MCF 10A (cell line): ENCODE measurements around the gene TEX51. TPM values are rescaled to one million over a fixed set of nuclear protein-coding genes. Genes with fewer than 3 reads are reported as not detected.

Experiments used
- BruUV-seq: library from RNA; stranded (reverse); fragments of 400-500 nt; replicated peaks from 2 replicates; lab custom pipeline; 2021; lab: Mats Ljungman, UMichigan
- CTCF ChIA-PET: fragments of 300-600 bp; sonication (Branson Sonifier 250); formaldehyde crosslinking; extraction: SDS; loops from one replicate; lab custom pipeline; 2021; ENCODE audit warnings: antibody characterized with exemption, inconsistent platforms; lab: Yijun Ruan, JAX
- POLR2A ChIA-PET: fragments of 300-600, 350-650 bp; sonication (Branson Sonifier 250); formaldehyde crosslinking; extraction: SDS; loops from one replicate; lab custom pipeline; 2020; ENCODE audit warnings: antibody characterized with exemption, inconsistent platforms; lab: Yijun Ruan, JAX
- DNase-seq: peaks from one replicate; pipeline ENCODE4 v3.0.0-alpha.2; 2018; ENCODE audit not compliant: unreplicated experiment
- H3K27ac Mint-ChIP-seq: one replicate; pipeline ENCODE4 v1.8.0; 2022; ENCODE audit warnings: mild to moderate bottlenecking, low read depth, mixed read lengths; ENCODE audit not compliant: unreplicated experiment
- H3K27me3 Mint-ChIP-seq: one replicate; pipeline ENCODE4 v1.8.0; 2022; ENCODE audit warnings: mixed read lengths; ENCODE audit not compliant: insufficient read depth, unreplicated experiment
- H3K36me3 Mint-ChIP-seq: one replicate; pipeline ENCODE4 v1.8.0; 2022; ENCODE audit warnings: mild to moderate bottlenecking, moderate library complexity, mixed read lengths; ENCODE audit not compliant: insufficient read depth, unreplicated experiment
- H3K4me1 Mint-ChIP-seq: one replicate; pipeline ENCODE4 v1.8.0; 2022; ENCODE audit warnings: mixed read lengths; ENCODE audit not compliant: insufficient read depth, unreplicated experiment
- H3K4me3 Mint-ChIP-seq: one replicate; pipeline ENCODE4 v1.8.0; 2022; ENCODE audit warnings: mild to moderate bottlenecking, moderate library complexity, mixed read lengths; ENCODE audit not compliant: unreplicated experiment
- H3K9me3 Mint-ChIP-seq: one replicate; pipeline ENCODE4 v1.8.0; 2022; ENCODE audit warnings: mixed read lengths; ENCODE audit not compliant: unreplicated experiment
- intact Hi-C: fragments of 100-400 bp; cut with micrococcal nuclease; formaldehyde crosslinking; loops from 2 replicates; pipeline ENCODE4 v1.14.1; 2022
- total RNA-seq: library from RNA; stranded (reverse); gene quantifications from 2 replicates; pipeline ENCODE4 v1.2.3, GENCODE V29; 2022
- TF ChIP-seq, protein P1 (sequence below): fragments of 200-600 bp; IDR thresholded peaks from one replicate; pipeline ENCODE4 v1.8.0; 2022; ENCODE audit warnings: antibody characterized with exemption, mild to moderate bottlenecking; ENCODE audit not compliant: unreplicated experiment

TEX51 gene
- total RNA-seq, 1 experiment from 2014 or later = not detected

DNA sequence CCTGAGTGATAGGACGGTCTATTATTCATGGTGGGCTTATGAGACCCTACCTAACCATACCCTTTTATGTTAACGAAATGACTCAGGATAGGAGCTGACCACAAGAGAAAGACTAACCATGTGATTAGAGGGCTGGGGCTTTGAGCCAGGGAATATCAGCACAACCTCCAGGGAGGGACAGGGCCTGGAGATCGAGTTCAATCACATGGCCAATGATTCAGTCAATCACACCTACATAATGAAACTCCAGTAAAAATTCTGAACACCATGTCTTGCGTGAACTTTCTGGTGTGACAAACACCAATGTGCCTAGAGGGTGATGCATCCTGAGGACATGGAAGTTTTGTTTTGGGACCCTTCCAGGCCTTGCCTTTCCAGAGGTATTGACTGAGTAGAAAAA is 2.2 kb upstream of the TEX51 start:
- H3K4me1 Mint-ChIP-seq = no peaks in the 10 kb centered on the region
- peaks cover 6% of the 10 kb centered on the region for H3K36me3 Mint-ChIP-seq
- no peak overlapping the region for H3K4me3 Mint-ChIP-seq
- TF ChIP-seq, protein P1, sequence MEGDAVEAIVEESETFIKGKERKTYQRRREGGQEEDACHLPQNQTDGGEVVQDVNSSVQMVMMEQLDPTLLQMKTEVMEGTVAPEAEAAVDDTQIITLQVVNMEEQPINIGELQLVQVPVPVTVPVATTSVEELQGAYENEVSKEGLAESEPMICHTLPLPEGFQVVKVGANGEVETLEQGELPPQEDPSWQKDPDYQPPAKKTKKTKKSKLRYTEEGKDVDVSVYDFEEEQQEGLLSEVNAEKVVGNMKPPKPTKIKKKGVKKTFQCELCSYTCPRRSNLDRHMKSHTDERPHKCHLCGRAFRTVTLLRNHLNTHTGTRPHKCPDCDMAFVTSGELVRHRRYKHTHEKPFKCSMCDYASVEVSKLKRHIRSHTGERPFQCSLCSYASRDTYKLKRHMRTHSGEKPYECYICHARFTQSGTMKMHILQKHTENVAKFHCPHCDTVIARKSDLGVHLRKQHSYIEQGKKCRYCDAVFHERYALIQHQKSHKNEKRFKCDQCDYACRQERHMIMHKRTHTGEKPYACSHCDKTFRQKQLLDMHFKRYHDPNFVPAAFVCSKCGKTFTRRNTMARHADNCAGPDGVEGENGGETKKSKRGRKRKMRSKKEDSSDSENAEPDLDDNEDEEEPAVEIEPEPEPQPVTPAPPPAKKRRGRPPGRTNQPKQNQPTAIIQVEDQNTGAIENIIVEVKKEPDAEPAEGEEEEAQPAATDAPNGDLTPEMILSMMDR = no peak
- ChIA-PET POLR2A (no interaction called here), CTCF (no interaction called here)
- H3K27me3 Mint-ChIP-seq = peaks cover 25% of the 10 kb centered on the region
- no peak for DNase-seq
- intact Hi-C loops = no loop called here
- no peak overlapping the region for H3K27ac Mint-ChIP-seq
- peaks cover 9% of the 10 kb centered on the region for H3K9me3 Mint-ChIP-seq
- BruUV-seq = no TSS peak

DNA sequence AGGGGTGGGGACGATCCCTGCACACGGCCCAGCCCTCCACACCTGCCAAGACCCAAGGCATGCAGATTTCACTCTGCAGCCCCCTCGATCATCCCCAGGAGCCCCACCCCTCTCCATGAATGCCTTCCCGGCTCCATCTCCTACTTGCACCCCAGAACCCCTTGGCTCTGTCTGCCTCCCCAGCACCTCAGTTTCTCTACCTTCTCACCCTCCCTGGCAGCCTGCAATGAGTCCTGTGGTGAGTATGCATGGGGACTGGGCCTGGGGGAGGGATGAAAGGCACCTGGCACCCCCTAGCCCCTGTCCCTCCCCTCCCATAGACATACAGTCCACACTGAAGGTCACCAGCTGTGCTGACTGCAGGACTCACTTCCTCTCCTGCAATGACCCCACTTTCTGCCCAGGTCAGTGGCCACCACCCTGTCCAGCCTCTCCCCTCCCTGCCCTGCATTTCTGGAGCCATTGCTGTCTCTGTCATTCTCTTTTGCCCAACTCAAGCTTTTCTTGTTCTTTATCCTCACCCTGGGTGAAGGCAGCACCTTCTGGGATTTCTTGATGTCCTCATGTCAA is 1.0 kb downstream of the TEX51 start:
- TF ChIP-seq, protein P1 = no peak
- H3K27me3 Mint-ChIP-seq = peaks cover 23% of the 10 kb centered on the region
- H3K36me3 Mint-ChIP-seq = no peaks in the 10 kb centered on the region
- CTCF ChIA-PET = no interaction called here
- intact Hi-C loops = no loop called here
- DNase-seq = no peak
- POLR2A ChIA-PET = no interaction called here
- H3K4me1 Mint-ChIP-seq = no peaks in the 10 kb centered on the region
- peaks cover 17% of the 10 kb centered on the region for H3K9me3 Mint-ChIP-seq
- H3K4me3 Mint-ChIP-seq = no peak overlapping the region
- BruUV-seq = no TSS peak
- no peak overlapping the region for H3K27ac Mint-ChIP-seq

DNA sequence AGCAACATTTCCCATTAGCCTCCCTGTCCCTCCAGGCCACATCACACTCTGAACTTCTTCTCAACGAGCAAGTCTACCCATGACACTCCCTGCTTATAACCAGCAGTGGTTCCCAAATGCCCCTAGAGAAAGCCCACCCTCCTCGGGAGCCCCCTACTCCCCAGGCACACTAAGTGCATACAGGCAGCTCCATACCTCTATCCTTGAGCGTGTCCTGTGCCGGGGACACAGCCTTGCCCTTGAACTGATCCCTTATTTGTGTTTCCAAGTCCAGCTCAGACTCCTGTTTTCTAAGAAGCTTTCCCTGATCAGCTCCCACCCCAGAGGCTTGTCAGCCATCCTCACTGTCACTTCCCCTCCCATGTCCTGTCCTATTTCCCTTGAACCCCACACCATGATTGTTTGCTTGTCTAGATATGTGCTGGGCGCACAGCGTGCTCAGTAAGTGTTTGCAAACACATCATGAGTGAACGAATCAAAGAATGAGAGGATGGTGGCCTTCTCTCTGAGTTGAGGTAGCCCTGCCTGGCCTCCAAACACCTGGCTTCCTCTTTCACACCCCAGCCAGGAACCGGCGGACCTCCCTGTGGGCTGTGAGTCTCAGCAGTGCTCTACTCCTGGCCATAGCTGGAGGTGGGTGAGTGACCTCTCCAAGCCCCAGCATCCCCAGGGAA is 2.1 kb downstream of the TEX51 start:
- TF ChIP-seq, protein P1 = no peak
- intact Hi-C loops = no loop called here
- POLR2A ChIA-PET = interaction anchor here (0.7 kb wide), 1 partner anchor 278 kb away, joined by 3 read pairs; no protein-coding TSS in a partner anchor
- peaks cover 16% of the 10 kb centered on the region for H3K27me3 Mint-ChIP-seq
- H3K4me1 Mint-ChIP-seq = no peaks in the 10 kb centered on the region
- H3K27ac Mint-ChIP-seq = no peak overlapping the region
- no peaks in the 10 kb centered on the region for H3K36me3 Mint-ChIP-seq
- CTCF ChIA-PET = no interaction called here
- H3K9me3 Mint-ChIP-seq = peaks cover 17% of the 10 kb centered on the region
- no peak overlapping the region for H3K4me3 Mint-ChIP-seq
- BruUV-seq = no TSS peak
- DNase-seq = no peak

DNA sequence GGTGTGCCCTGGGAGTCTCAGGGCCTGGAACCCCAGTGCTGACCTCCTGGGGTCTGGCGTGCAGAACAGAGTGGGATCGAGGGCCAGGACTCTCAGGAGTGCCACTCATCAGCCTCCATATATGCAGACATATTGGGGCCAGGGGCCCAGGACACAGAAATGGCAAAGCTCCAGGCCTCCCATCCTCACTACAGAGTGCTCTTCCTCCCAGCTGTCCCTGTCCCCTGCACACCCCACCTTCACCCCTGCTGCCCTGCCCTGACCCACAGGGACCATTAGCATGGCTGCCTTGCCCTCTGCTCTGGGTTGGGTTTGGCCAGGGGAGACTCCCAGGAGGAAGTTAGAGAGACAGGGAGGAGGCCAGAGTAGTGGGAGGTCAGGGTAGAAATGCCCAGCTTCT is 2.8 kb downstream of the TEX51 start:
- DNase-seq = no peak
- Mint-ChIP-seq H3K9me3 (peaks cover 17% of the 10 kb centered on the region), H3K27me3 (peaks cover 23% of the 10 kb centered on the region), H3K4me3 (no peak overlapping the region), H3K4me1 (no peaks in the 10 kb centered on the region), H3K27ac (no peak overlapping the region), H3K36me3 (no peaks in the 10 kb centered on the region)
- ChIA-PET POLR2A (no interaction called here), CTCF (no interaction called here)
- intact Hi-C loops = no loop called here
- BruUV-seq = no TSS peak
- TF ChIP-seq, protein P1 = no peak
